ENCODE data around the gene CPLANE1.

The CPLANE1 gene

DNA sequence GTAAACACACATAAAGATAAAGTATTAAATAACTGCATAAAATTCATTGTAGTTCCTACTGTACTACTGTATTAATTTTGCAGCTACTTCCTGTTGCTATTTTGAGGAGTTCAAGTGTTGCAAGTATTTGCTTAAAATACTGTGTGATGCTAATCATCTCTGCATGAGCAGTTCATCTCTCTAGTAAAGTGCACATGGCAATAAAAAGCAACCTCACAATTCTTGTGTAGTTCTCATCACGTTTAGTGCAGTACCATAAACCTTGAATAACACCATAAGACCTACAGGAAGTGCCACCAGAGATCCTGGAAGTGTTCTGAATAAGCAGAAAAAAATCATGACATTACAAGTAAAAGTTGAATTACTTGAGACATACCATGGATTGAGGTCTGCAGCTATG is 34.6 kb downstream of the CPLANE1 start:
- ATAC-seq = no peak
- TF ChIP-seq GLIS3 (CRISPR knock-in tag; IDR thresholded peaks at IDR 0.05) (no peak), RARB (CRISPR knock-in tag; IDR thresholded peaks at IDR 0.05) (no peak), TOX (CRISPR knock-in tag; IDR thresholded peaks at IDR 0.05; ENCODE audit: borderline replicate concordance) (no peak), ZNF565 (CRISPR knock-in tag; conservative IDR thresholded peaks at IDR 0.05; ENCODE audit: low read depth) (no peak), ZFP3 (CRISPR knock-in tag; IDR thresholded peaks at IDR 0.05) (no peak)
- TF ChIP-seq, protein P1, sequence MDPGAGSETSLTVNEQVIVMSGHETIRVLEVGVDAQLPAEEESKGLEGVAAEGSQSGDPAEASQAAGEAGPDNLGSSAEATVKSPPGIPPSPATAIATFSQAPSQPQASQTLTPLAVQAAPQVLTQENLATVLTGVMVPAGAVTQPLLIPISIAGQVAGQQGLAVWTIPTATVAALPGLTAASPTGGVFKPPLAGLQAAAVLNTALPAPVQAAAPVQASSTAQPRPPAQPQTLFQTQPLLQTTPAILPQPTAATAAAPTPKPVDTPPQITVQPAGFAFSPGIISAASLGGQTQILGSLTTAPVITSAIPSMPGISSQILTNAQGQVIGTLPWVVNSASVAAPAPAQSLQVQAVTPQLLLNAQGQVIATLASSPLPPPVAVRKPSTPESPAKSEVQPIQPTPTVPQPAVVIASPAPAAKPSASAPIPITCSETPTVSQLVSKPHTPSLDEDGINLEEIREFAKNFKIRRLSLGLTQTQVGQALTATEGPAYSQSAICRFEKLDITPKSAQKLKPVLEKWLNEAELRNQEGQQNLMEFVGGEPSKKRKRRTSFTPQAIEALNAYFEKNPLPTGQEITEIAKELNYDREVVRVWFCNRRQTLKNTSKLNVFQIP (CRISPR knock-in tag; IDR thresholded peaks at IDR 0.05; ENCODE audit: borderline replicate concordance, low read depth) = no peak
- TF ChIP-seq, protein P2, sequence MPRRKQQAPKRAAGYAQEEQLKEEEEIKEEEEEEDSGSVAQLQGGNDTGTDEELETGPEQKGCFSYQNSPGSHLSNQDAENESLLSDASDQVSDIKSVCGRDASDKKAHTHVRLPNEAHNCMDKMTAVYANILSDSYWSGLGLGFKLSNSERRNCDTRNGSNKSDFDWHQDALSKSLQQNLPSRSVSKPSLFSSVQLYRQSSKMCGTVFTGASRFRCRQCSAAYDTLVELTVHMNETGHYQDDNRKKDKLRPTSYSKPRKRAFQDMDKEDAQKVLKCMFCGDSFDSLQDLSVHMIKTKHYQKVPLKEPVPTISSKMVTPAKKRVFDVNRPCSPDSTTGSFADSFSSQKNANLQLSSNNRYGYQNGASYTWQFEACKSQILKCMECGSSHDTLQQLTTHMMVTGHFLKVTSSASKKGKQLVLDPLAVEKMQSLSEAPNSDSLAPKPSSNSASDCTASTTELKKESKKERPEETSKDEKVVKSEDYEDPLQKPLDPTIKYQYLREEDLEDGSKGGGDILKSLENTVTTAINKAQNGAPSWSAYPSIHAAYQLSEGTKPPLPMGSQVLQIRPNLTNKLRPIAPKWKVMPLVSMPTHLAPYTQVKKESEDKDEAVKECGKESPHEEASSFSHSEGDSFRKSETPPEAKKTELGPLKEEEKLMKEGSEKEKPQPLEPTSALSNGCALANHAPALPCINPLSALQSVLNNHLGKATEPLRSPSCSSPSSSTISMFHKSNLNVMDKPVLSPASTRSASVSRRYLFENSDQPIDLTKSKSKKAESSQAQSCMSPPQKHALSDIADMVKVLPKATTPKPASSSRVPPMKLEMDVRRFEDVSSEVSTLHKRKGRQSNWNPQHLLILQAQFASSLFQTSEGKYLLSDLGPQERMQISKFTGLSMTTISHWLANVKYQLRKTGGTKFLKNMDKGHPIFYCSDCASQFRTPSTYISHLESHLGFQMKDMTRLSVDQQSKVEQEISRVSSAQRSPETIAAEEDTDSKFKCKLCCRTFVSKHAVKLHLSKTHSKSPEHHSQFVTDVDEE (CRISPR knock-in tag; IDR thresholded peaks at IDR 0.05) = no peak
- TF ChIP-seq, protein P3, sequence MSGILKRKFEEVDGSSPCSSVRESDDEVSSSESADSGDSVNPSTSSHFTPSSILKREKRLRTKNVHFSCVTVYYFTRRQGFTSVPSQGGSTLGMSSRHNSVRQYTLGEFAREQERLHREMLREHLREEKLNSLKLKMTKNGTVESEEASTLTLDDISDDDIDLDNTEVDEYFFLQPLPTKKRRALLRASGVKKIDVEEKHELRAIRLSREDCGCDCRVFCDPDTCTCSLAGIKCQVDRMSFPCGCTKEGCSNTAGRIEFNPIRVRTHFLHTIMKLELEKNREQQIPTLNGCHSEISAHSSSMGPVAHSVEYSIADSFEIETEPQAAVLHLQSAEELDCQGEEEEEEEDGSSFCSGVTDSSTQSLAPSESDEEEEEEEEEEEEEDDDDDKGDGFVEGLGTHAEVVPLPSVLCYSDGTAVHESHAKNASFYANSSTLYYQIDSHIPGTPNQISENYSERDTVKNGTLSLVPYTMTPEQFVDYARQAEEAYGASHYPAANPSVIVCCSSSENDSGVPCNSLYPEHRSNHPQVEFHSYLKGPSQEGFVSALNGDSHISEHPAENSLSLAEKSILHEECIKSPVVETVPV (CRISPR knock-in tag; IDR thresholded peaks at IDR 0.05) = no peak

DNA sequence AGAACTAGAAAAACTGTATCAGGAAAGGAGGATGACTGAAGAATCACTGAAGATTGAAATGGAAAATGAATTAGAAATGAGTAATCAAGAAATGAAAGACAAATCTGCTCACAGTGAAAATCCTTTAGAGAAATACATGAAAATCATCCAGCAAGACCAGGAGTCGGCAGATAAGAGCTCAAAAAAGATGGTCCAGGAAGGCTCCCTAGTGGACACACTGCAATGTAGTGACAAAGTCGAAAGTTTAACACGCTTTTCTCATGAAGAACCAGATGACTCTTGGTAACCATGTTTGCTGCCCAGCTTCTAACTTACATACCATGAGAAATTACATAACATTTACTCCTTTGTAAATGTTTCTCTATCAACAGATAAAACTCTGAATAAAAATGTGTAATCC is 37.1 kb downstream of the CPLANE1 start:
- TF ChIP-seq TCF4 (CRISPR knock-in tag; IDR thresholded peaks at IDR 0.05; ENCODE audit: borderline replicate concordance) (no peak), PPARA (CRISPR knock-in tag; IDR thresholded peaks at IDR 0.05; ENCODE audit: borderline replicate concordance) (no peak), SNAI2 (CRISPR knock-in tag; IDR thresholded peaks at IDR 0.05) (no peak), ZC3H10 (CRISPR knock-in tag; IDR thresholded peaks at IDR 0.05) (no peak), BACH2 (CRISPR knock-in tag; IDR thresholded peaks at IDR 0.05; ENCODE audit: borderline replicate concordance) (no peak), ZNF8 (CRISPR knock-in tag; IDR thresholded peaks at IDR 0.05) (no peak), CSDC2 (CRISPR knock-in tag; IDR thresholded peaks at IDR 0.05) (no peak), ZFP30 (CRISPR knock-in tag; IDR thresholded peaks at IDR 0.05) (no peak), RARB (CRISPR knock-in tag; IDR thresholded peaks at IDR 0.05) (no peak), OSR1 (CRISPR knock-in tag; IDR thresholded peaks at IDR 0.05) (no peak)
- TF ChIP-seq, protein P4, sequence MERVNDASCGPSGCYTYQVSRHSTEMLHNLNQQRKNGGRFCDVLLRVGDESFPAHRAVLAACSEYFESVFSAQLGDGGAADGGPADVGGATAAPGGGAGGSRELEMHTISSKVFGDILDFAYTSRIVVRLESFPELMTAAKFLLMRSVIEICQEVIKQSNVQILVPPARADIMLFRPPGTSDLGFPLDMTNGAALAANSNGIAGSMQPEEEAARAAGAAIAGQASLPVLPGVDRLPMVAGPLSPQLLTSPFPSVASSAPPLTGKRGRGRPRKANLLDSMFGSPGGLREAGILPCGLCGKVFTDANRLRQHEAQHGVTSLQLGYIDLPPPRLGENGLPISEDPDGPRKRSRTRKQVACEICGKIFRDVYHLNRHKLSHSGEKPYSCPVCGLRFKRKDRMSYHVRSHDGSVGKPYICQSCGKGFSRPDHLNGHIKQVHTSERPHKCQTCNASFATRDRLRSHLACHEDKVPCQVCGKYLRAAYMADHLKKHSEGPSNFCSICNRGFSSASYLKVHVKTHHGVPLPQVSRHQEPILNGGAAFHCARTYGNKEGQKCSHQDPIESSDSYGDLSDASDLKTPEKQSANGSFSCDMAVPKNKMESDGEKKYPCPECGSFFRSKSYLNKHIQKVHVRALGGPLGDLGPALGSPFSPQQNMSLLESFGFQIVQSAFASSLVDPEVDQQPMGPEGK (CRISPR knock-in tag; IDR thresholded peaks at IDR 0.05; ENCODE audit: borderline replicate concordance) = no peak
- TF ChIP-seq, protein P3 (CRISPR knock-in tag; IDR thresholded peaks at IDR 0.05) = no peak
- TF ChIP-seq, protein P2 (CRISPR knock-in tag; IDR thresholded peaks at IDR 0.05) = no peak
- TF ChIP-seq, protein P1 (CRISPR knock-in tag; IDR thresholded peaks at IDR 0.05; ENCODE audit: borderline replicate concordance, low read depth) = no peak
- ATAC-seq = no peak

Data from SK-N-SH treated with all-trans-retinoic acid at 6 μM for 48 hours (cell line).